ENCODE measurements around the gene SPPL3. TPM values are rescaled to one million over a fixed set of nuclear protein-coding genes. Genes with fewer than 3 reads are reported as not detected.

SPPL3 gene
- total RNA-seq, 6 experiments from 2014 or later, result 35.3 to 59.1 (median 47.1) TPM

GRCh38 chr12:120763250-120763649, 140.9 kb downstream of the SPPL3 start:
- peaks cover 29% of the 10 kb centered on the region; the same call in 1 of the 2 replicates for H3K36me3 Mint-ChIP-seq (ENCODE audit: low read depth)
- no peaks in the 10 kb centered on the region for H3K9me3 Mint-ChIP-seq
- peaks cover 8% of the 10 kb centered on the region for H3K27me3 Mint-ChIP-seq (ENCODE audit: insufficient read depth)
- no peak for TF ChIP-seq CTCF (IDR thresholded peaks at IDR 0.05)
- DNase-seq, result no peak
- no peaks in the 10 kb centered on the region for H3K4me1 Mint-ChIP-seq (ENCODE audit: low read depth)
- no peak overlapping the region for H3K4me3 Mint-ChIP-seq
- H3K27ac Mint-ChIP-seq, result no peak overlapping the region

GRCh38 chr12:120762086-120762485, 142.1 kb downstream of the SPPL3 start:
- Mint-ChIP-seq H3K36me3 (ENCODE audit: low read depth) (peaks cover 23% of the 10 kb centered on the region; the same call in 1 of the 2 replicates), H3K27ac (no peak overlapping the region), H3K27me3 (ENCODE audit: insufficient read depth) (peaks cover 8% of the 10 kb centered on the region), H3K4me3 (no peak overlapping the region), H3K9me3 (no peaks in the 10 kb centered on the region), H3K4me1 (ENCODE audit: low read depth) (no peaks in the 10 kb centered on the region)
- no peak for TF ChIP-seq CTCF (IDR thresholded peaks at IDR 0.05)
- DNase-seq, result no peak

- H3K4me3 Mint-ChIP-seq, result no peak overlapping the region
- no peak overlapping the region for H3K27ac Mint-ChIP-seq
- peaks cover 8% of the 10 kb centered on the region for H3K27me3 Mint-ChIP-seq (ENCODE audit: insufficient read depth)
- DNase-seq, result peak; percentile 16
- H3K36me3 Mint-ChIP-seq (ENCODE audit: low read depth), result peaks cover 18% of the 10 kb centered on the region; the same call in 1 of the 2 replicates
- TF ChIP-seq CTCF (IDR thresholded peaks at IDR 0.05), result no peak
- H3K9me3 Mint-ChIP-seq, result no peaks in the 10 kb centered on the region
- no peaks in the 10 kb centered on the region for H3K4me1 Mint-ChIP-seq (ENCODE audit: low read depth)
Observed at GRCh38 chr12:120761519-120761934, 142.6 kb downstream of the SPPL3 start.

- Mint-ChIP-seq H3K36me3 (ENCODE audit: low read depth) (peaks cover 17% of the 10 kb centered on the region; the same call in 1 of the 2 replicates), H3K27me3 (ENCODE audit: insufficient read depth) (peaks cover 8% of the 10 kb centered on the region), H3K4me3 (no peak overlapping the region), H3K4me1 (ENCODE audit: low read depth) (no peaks in the 10 kb centered on the region), H3K27ac (no peak overlapping the region), H3K9me3 (no peaks in the 10 kb centered on the region; the same call in 1 of the 2 replicates)
- no peak for TF ChIP-seq CTCF (IDR thresholded peaks at IDR 0.05)
- no peak for DNase-seq
Observed at GRCh38 chr12:120760349-120761254, 143.6 kb downstream of the SPPL3 start.

GRCh38 chr12:120759591-120760348, 144.4 kb downstream of the SPPL3 start:
- TF ChIP-seq CTCF (IDR thresholded peaks at IDR 0.05), result no peak
- no peak overlapping the region for H3K27ac Mint-ChIP-seq
- H3K9me3 Mint-ChIP-seq, result peaks cover 5% of the 10 kb centered on the region
- H3K4me1 Mint-ChIP-seq (ENCODE audit: low read depth), result no peaks in the 10 kb centered on the region
- no peak for DNase-seq
- no peak overlapping the region for H3K4me3 Mint-ChIP-seq
- H3K27me3 Mint-ChIP-seq (ENCODE audit: insufficient read depth), result peaks cover 8% of the 10 kb centered on the region
- peaks cover 17% of the 10 kb centered on the region; the same call in 1 of the 2 replicates for H3K36me3 Mint-ChIP-seq (ENCODE audit: low read depth)
